GM12878 (cell line): ENCODE data around the gene ADGRE2. TPM values are rescaled to one million over a fixed set of nuclear protein-coding genes. Genes with fewer than 3 reads are reported as not detected.

Experiments used
- ATAC-seq: fragments of 200-7000 bp; cut with Tn5 transposase; 3 replicates; pipeline ENCODE4 v1.9.1; 2020; ENCODE audit warnings: mild to moderate bottlenecking, moderate library complexity
- BruUV-seq: library from RNA; stranded (reverse); fragments of 400-500 nt; replicated peaks from 2 replicates; lab custom pipeline; 2021; lab: Mats Ljungman, UMichigan
- CTCF ChIA-PET: fragments of 300-600 bp; sonication (Branson Sonifier 250); formaldehyde crosslinking; extraction: SDS; loops from one replicate; lab custom pipeline; 2021; ENCODE audit warnings: inconsistent platforms; lab: Yijun Ruan, JAX
- POLR2A ChIA-PET: fragments of 350-600 bp; formaldehyde crosslinking; extraction: SDS; loops from one replicate; lab custom pipeline; 2021; ENCODE audit warnings: inconsistent platforms; lab: Charles Lee
- RAD21 ChIA-PET: fragments of 300-600 bp; sonication (Branson Sonifier 250); formaldehyde crosslinking; loops from one replicate; lab custom pipeline; 2023; ENCODE audit warnings: antibody characterized with exemption; ENCODE audit not compliant: unreplicated experiment; lab: Charles Lee
- SMC1A ChIA-PET: fragments of 300-600 bp; sonication (Branson Sonifier 250); formaldehyde crosslinking; loops from one replicate; lab custom pipeline; 2023; ENCODE audit not compliant: unreplicated experiment, uncharacterized antibody; lab: Charles Lee
- DNase-seq: peaks from one replicate; pipeline ENCODE4 v3.0.0-alpha.2; 2011; ENCODE audit warnings: low read depth, low spot score
- FAIRE-seq: peaks from 3 replicates; lab custom pipeline; 2011; peaks lifted over from hg19 to GRCh38; lab: Jason Lieb, UNC
- H2AFZ ChIP-seq: 2 replicates; pipeline ENCODE4 v1.6.0; 2011; ENCODE audit warnings: low read depth, low read length, control low read depth; ENCODE audit not compliant: control insufficient read depth
- H3K27ac ChIP-seq: 2 replicates; pipeline ENCODE4 v1.5.1; 2011; ENCODE audit warnings: control low read depth; ENCODE audit not compliant: control insufficient read depth, insufficient read depth
- H3K27me3 ChIP-seq, 2 experiments: replicated peaks in 1 of 2; 2 replicates each; pipeline versions ENCODE4 v1.6.0 to v1.6.1; 2011; ENCODE audit warnings: low read length in 1 of 2; ENCODE audit not compliant: control insufficient read depth in 2 of 2, insufficient read depth in 2 of 2
- H3K36me3 ChIP-seq, 2 experiments: 2 replicates each; pipeline ENCODE4 v1.5.1; 2011; ENCODE audit warnings: low read length in 1 of 2; ENCODE audit not compliant: control insufficient read depth in 2 of 2, insufficient read depth in 2 of 2
- H3K4me1 ChIP-seq: 2 replicates; pipeline ENCODE4 v1.6.1; 2011; ENCODE audit warnings: mild to moderate bottlenecking, low read length, moderate library complexity, mixed read lengths; ENCODE audit not compliant: control insufficient read depth, insufficient read depth
- H3K4me2 ChIP-seq: 2 replicates; pipeline ENCODE4 v1.6.0; 2011; ENCODE audit warnings: control low read depth; ENCODE audit not compliant: control insufficient read depth, insufficient read depth
- H3K4me3 ChIP-seq: fragments of 200-600 bp; sonication (generic); 2 replicates; pipeline ENCODE4 v1.5.1; 2016
- H3K79me2 ChIP-seq: 2 replicates; pipeline ENCODE4 v1.6.0; 2011; ENCODE audit warnings: low read length; ENCODE audit not compliant: control insufficient read depth, insufficient read depth
- H3K9ac ChIP-seq: 2 replicates; pipeline ENCODE4 v1.8.0; 2011; ENCODE audit warnings: low read length, control low read depth, mixed read lengths; ENCODE audit not compliant: control insufficient read depth, insufficient read depth
- H3K9me3 ChIP-seq: replicated peaks from 3 replicates; pipeline ENCODE4 v1.5.1; 2011; ENCODE audit warnings: mild to moderate bottlenecking, low read length; ENCODE audit not compliant: control insufficient read depth, insufficient read depth
- H4K20me1 ChIP-seq: 2 replicates; pipeline ENCODE4 v1.6.0; 2011; ENCODE audit not compliant: control insufficient read depth, insufficient read depth
- BHLHE40 ChIP-seq, 2 experiments: fragments of 450-650 bp in 1 of 2; IDR thresholded peaks; 2 replicates each; pipeline ENCODE4 v1.6.1; 2011 to 2017; ENCODE audit warnings: low read depth in 2 of 2, borderline replicate concordance in 1 of 2, improper control_type of control experiment in 1 of 2, low read length in 1 of 2, mild to moderate bottlenecking in 1 of 2
- CHD2 ChIP-seq: IDR thresholded peaks from 2 replicates; pipeline ENCODE4 v1.6.1; 2011; ENCODE audit warnings: low read depth, low read length, improper control_type of control experiment, borderline replicate concordance
- CREM ChIP-seq: IDR thresholded peaks from 2 replicates; pipeline ENCODE4 v1.6.1; 2014; ENCODE audit warnings: antibody characterized with exemption, low read depth
- EED ChIP-seq: sonication (generic); IDR thresholded peaks from 2 replicates; pipeline ENCODE4 v1.6.1; 2016; ENCODE audit warnings: antibody characterized with exemption, low read depth
- EZH2 ChIP-seq: IDR thresholded peaks from 2 replicates; pipeline ENCODE4 v1.6.1; 2012; ENCODE audit warnings: low read depth, mild to moderate bottlenecking, control low read depth, inconsistent platforms, low read length, borderline replicate concordance; ENCODE audit not compliant: control insufficient read depth
- FOS ChIP-seq: IDR thresholded peaks from 3 replicates; pipeline ENCODE4 v1.6.1; 2011; ENCODE audit warnings: borderline replicate concordance; ENCODE audit not compliant: insufficient read length; ENCODE audit errors: extremely low read depth
- GABPA ChIP-seq: IDR thresholded peaks from 2 replicates; pipeline ENCODE4 v1.6.1; 2014; ENCODE audit warnings: antibody characterized with exemption, low read depth, mild to moderate bottlenecking, inconsistent platforms
- GATAD2B ChIP-seq: fragments of 450-650 bp; conservative IDR thresholded peaks from 2 replicates; pipeline ENCODE4 v1.6.1; 2017; ENCODE audit warnings: low read depth, mild to moderate bottlenecking, moderate library complexity
- MEF2A ChIP-seq: IDR thresholded peaks from 2 replicates; pipeline ENCODE4 v1.6.1; 2011; ENCODE audit warnings: low read depth, mild to moderate bottlenecking, low read length, moderate library complexity; ENCODE audit not compliant: insufficient read depth
- MEF2B ChIP-seq: fragments of 450-650 bp; IDR thresholded peaks from 2 replicates; pipeline ENCODE4 v1.6.1; 2018; ENCODE audit warnings: mild to moderate bottlenecking, moderate library complexity; ENCODE audit not compliant: partially characterized antibody, poor library complexity, severe bottlenecking
- MYC ChIP-seq: IDR thresholded peaks from 2 replicates; pipeline ENCODE4 v1.6.1; 2011; ENCODE audit warnings: mild to moderate bottlenecking, low read length, moderate library complexity, inconsistent platforms; ENCODE audit not compliant: insufficient read depth, insufficient replicate concordance, insufficient read length, severe bottlenecking
- NFYB ChIP-seq: IDR thresholded peaks from 2 replicates; pipeline ENCODE4 v1.6.1; 2011; ENCODE audit warnings: low read depth, mild to moderate bottlenecking, low read length, improper control_type of control experiment, moderate library complexity; ENCODE audit not compliant: insufficient read depth
- NR2C2 ChIP-seq: IDR thresholded peaks from 2 replicates; pipeline ENCODE4 v1.6.1; 2011; ENCODE audit warnings: borderline replicate concordance, low read depth; ENCODE audit not compliant: control insufficient read depth, insufficient read length
- RBBP5 ChIP-seq: fragments of 200-600 bp; sonication (generic); conservative IDR thresholded peaks from 2 replicates; pipeline ENCODE4 v1.6.1; 2016
- RELA ChIP-seq: fragments of 450-650 bp; IDR thresholded peaks from 2 replicates; pipeline ENCODE4 v1.8.0; 2014; ENCODE audit warnings: borderline replicate concordance; ENCODE audit not compliant: partially characterized antibody
- SMC3 ChIP-seq: IDR thresholded peaks from 2 replicates; pipeline ENCODE4 v1.6.1; 2011; ENCODE audit warnings: low read length, improper control_type of control experiment, borderline replicate concordance
- SPI1 ChIP-seq: IDR thresholded peaks from 2 replicates; pipeline ENCODE4 v1.6.1; 2011; ENCODE audit warnings: low read depth, mild to moderate bottlenecking, low read length, moderate library complexity, borderline replicate concordance; ENCODE audit not compliant: insufficient read depth
- SREBF1 ChIP-seq: IDR thresholded peaks from 2 replicates; pipeline ENCODE4 v1.6.1; 2012; ENCODE audit warnings: mild to moderate bottlenecking, low read length
- TBL1XR1 ChIP-seq: IDR thresholded peaks from 2 replicates; pipeline ENCODE4 v1.6.1; 2012; ENCODE audit warnings: low read depth, low read length, improper control_type of control experiment
- TCF3 ChIP-seq: IDR thresholded peaks from 2 replicates; pipeline ENCODE4 v1.6.1; 2012; ENCODE audit warnings: low read depth, mild to moderate bottlenecking, low read length, borderline replicate concordance; ENCODE audit not compliant: insufficient read depth
- YBX1 ChIP-seq: fragments of 450-650 bp; IDR thresholded peaks from 2 replicates; pipeline ENCODE4 v1.6.1; 2016; ENCODE audit warnings: antibody characterized with exemption
- WGBS: methylation state at CpG from one replicate; pipeline ENCODE4 v1.1.6; 2016; ENCODE audit warnings: low lambda C conversion rate; ENCODE audit not compliant: insufficient replicate concordance, insufficient coverage; ENCODE audit errors: missing lambda C conversion rate; 5-methylcytosine and 5-hydroxymethylcytosine counted together
- in situ Hi-C: fragments of 300-500 bp; cut with MboI; formaldehyde crosslinking; loops from 9 replicates; pipeline ENCODE4 v1.14.3; 2018; ENCODE audit warnings: mixed read lengths
- intact Hi-C: fragments of 100-400 bp; cut with micrococcal nuclease; formaldehyde crosslinking; loops from one replicate; pipeline ENCODE4 v1.14.2; 2022; ENCODE audit not compliant: unreplicated experiment
- polyA plus RNA-seq, 11 experiments: library from polyadenylated mRNA; depleted of rRNA in 4 of 11; unstranded in 6 of 11; stranded (reverse) in 5 of 11; fragments of >200 nt; fragmentation: Nextera tagmentation in 4 of 11; fragmentation: Illumina TruSeq in 1 of 11; extraction: Ambion mirVana in 4 of 11; extraction: Trizol in 1 of 11; gene quantifications; 1 replicate in 1 of 11; 2 replicates in 10 of 11; pipeline versions ENCODE4 v1.2.1 to v1.2.3, GENCODE V29; 2011 to 2016; ENCODE audit warnings: inconsistent platforms in 2 of 11, missing spikeins in 2 of 11, low read depth in 1 of 11
- total RNA-seq, 4 experiments: library from RNA; depleted of rRNA in 3 of 4; stranded (reverse); fragments of >200 nt in 3 of 4; fragmentation: Illumina TruSeq in 1 of 4; extraction: Trizol in 1 of 4; gene quantifications; 2 replicates each; pipeline versions ENCODE4 v1.2.1 to v1.2.3, GENCODE V29; 2013 to 2021
- TF ChIP-seq, protein P1 (sequence below): fragments of 450-650 bp; IDR thresholded peaks from 2 replicates; pipeline ENCODE4 v1.6.1; 2014; ENCODE audit warnings: mild to moderate bottlenecking

ADGRE2 gene
- total and polyA plus RNA-seq, 10 of the 15 experiments (the other 5 are each of a cell fraction or from before 2014, with no cell fraction given) = 0.15 to 12.7 (median 4.6) TPM

DNA sequence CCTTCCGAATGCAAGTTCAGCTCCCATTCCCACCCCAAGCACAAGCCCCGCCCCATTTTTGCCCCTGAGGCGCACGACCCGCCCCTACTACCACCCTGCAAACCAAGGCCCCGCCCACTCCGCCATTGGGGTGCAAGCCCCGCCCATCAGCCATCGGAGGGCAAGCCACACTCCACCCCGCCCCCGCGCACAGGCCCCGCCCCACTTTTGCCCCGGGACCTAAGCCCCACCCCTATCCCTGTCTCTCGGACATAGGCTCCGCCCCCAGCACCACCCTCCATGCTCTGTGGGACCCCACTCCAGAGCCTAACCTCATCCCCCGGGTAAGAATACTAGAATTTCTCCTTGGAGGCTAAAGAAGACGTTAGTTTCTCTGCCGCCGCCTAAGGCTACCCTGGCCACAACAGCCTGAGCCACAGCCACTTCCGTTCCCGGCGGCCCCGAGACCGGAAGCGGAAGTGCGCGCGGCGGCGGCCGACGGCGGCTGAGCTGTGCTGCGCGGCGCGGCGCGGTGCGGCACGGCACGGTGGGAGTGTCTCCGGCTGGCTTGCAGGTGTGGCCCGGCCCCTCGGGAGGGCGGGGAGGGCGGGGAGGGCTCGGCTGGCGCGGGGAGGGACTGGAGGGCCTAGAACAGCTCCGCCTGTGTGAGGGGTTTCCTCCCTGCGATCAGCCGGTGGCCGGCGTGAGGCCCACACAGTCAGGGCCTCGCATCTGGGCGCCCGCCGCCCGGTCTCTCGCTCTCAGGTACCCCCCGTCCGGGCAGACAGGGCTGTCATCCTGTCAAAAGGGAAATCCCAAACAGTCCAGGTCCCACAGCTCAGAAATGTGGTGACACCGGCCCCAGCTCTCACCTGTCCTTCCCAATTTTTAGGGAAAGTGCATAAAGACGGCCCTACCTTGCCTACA is 88.5 kb downstream of the ADGRE2 start, which contains the start of gene ZNF333:
Gene ZNF333 (plus strand): TSS at position 451 of the 906 bp plus-strand sequence. CDS start 3,444 bp downstream, outside the sequence.
- intact Hi-C loops = loop anchor here (2.0 to 10.0 kb wide), 2 partner anchors 75 to 199 kb away; no protein-coding TSS in a partner anchor
- no TSS peak for BruUV-seq
- Histone ChIP-seq H3K27ac (peak within 1 kb of the TSS; percentile 95), H3K9ac (peak within 1 kb of the TSS; percentile 85), H3K9me3 (no peaks in the 10 kb centered on the region), H3K27me3 (no peaks in the 10 kb centered on the region), H3K4me1 (peaks cover 8% of the 10 kb centered on the region), H3K36me3 (no peaks in the 10 kb centered on the region), H3K79me2 (no peaks in the 10 kb centered on the region; the same call in 1 of the 2 replicates), H3K4me2 (peak within 1 kb of the TSS; percentile 86), H4K20me1 (no peaks in the 10 kb centered on the region), H2AFZ (peak within 1 kb of the TSS; percentile 91), H3K4me3 (peak within 1 kb of the TSS; percentile 96)
- peak; percentile 98 for ATAC-seq
- SMC1A ChIA-PET = interaction anchor here (1.1 to 12.0 kb wide), 6 partner anchors 10 to 113 kb away, joined by 4 to 558 read pairs (median 34); partner anchors contain the start of genes ADGRE3, CLEC17A and NDUFB7
- peak; percentile 23 for FAIRE-seq
- DNase-seq = peak; percentile 68
- CTCF ChIA-PET = interaction anchor here (0.9 to 12.9 kb wide), 9 partner anchors 8 to 134 kb away, joined by 3 to 803 read pairs (median 8); partner anchors contain the start of genes ADGRE3 and NDUFB7
- POLR2A ChIA-PET = interaction anchor here (0.5 to 10.2 kb wide), 11 partner anchors 9 to 321 kb away, joined by 3 to 190 read pairs (median 4); partner anchors contain the start of genes ADGRE3 and NDUFB7
- in situ Hi-C loops = loop anchor here (5.0 kb wide), 1 partner anchor 118 kb away; the partner anchor contains the start of gene NDUFB7
- under 1% methylated on average over 51 of the region's 66 CpGs for WGBS
- RAD21 ChIA-PET = interaction anchor here (0.9 to 9.4 kb wide), 9 partner anchors 10 to 133 kb away, joined by 3 to 593 read pairs (median 7); partner anchors contain the start of genes ADGRE3 and NDUFB7
- TF ChIP-seq TBL1XR1 (no peak), RELA (peak; percentile 69), SREBF1 (no peak), FOS (no peak), BHLHE40 (IDR thresholded peaks at IDR 0.05; ENCODE audit: borderline replicate concordance in 1 of 2, low read depth in 2 of 2, low read length in 1 of 2) (peak; percentile 30 to 77; a peak in 3 of 4 replicates), MYC (peak; percentile 29), CREM (peak; percentile 37; the same call in 1 of the 2 replicates), NR2C2 (no peak), SPI1 (peak; percentile 77), CHD2 (0 out of 2 replicates have a peak, but pooled peaks have one; percentile 19), YBX1 (no peak), NFYB (no peak), MEF2A (peak; percentile 40; the same call in 1 of the 2 replicates), SMC3 (no peak), TCF3 (peak; percentile 49; the same call in 1 of the 2 replicates), MEF2B (no peak), GATAD2B (peak; percentile 65), EZH2 (no peak), RBBP5 (no peak), GABPA (peak; percentile 87), EED (no peak)
- TF ChIP-seq, protein P1, sequence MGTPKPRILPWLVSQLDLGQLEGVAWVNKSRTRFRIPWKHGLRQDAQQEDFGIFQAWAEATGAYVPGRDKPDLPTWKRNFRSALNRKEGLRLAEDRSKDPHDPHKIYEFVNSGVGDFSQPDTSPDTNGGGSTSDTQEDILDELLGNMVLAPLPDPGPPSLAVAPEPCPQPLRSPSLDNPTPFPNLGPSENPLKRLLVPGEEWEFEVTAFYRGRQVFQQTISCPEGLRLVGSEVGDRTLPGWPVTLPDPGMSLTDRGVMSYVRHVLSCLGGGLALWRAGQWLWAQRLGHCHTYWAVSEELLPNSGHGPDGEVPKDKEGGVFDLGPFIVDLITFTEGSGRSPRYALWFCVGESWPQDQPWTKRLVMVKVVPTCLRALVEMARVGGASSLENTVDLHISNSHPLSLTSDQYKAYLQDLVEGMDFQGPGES = no peak
